Caco-2 (cell line): ENCODE results near the gene MAP3K21. TPM values are rescaled to one million over a fixed set of nuclear protein-coding genes. Genes with fewer than 3 reads are reported as not detected.

Experiments used
- BruUV-seq: library from RNA; stranded (reverse); fragments of 400-500 nt; replicated peaks from 2 replicates; lab custom pipeline; 2021; lab: Mats Ljungman, UMichigan
- CTCF ChIA-PET: fragments of 300-600 bp; sonication (Branson Sonifier 250); formaldehyde crosslinking; loops from one replicate; lab custom pipeline; 2022; ENCODE audit warnings: antibody characterized with exemption; lab: Charles Lee
- POLR2A ChIA-PET: fragments of 300-600 bp; sonication (Branson Sonifier 250); formaldehyde crosslinking; loops from one replicate; lab custom pipeline; 2022; ENCODE audit warnings: antibody characterized with exemption; lab: Charles Lee
- DNase-seq, 2 experiments: peaks; one replicate each; pipeline versions ENCODE4 v3.0.0 to v3.0.0-alpha.2; 2020 to 2022
- H3K27me3 ChIP-seq: replicated peaks from 2 replicates; pipeline ENCODE4 v1.6.0; 2011; ENCODE audit warnings: low read length; ENCODE audit not compliant: control insufficient read depth, insufficient read depth
- H3K36me3 ChIP-seq: 2 replicates; pipeline ENCODE4 v1.5.1; 2011; ENCODE audit warnings: low read length; ENCODE audit not compliant: control insufficient read depth, insufficient read depth
- H3K4me1 ChIP-seq: fragments of 250-450 bp; sonication (Bioruptor Pico); 2 replicates; pipeline ENCODE4 v1.5.1; 2020; ENCODE audit warnings: mild to moderate bottlenecking
- H3K4me3 ChIP-seq: 2 replicates; pipeline ENCODE4 v1.5.1; 2011; ENCODE audit warnings: low read depth, mild to moderate bottlenecking, control low read depth, low read length
- H3K9me3 ChIP-seq: fragments of 250-450 bp; sonication (Bioruptor Pico); 2 replicates; pipeline ENCODE4 v1.5.1; 2020; ENCODE audit warnings: mild to moderate bottlenecking, moderate library complexity
- H3K27ac Mint-ChIP-seq: one replicate; pipeline ENCODE4 v1.8.0; 2022; ENCODE audit warnings: mixed read lengths; ENCODE audit not compliant: unreplicated experiment
- H3K27me3 Mint-ChIP-seq: one replicate; pipeline ENCODE4 v1.8.0; 2022; ENCODE audit warnings: mixed read lengths; ENCODE audit not compliant: insufficient read depth, unreplicated experiment
- H3K36me3 Mint-ChIP-seq: one replicate; pipeline ENCODE4 v1.8.0; 2022; ENCODE audit warnings: mild to moderate bottlenecking, mixed read lengths; ENCODE audit not compliant: insufficient read depth, unreplicated experiment
- H3K4me1 Mint-ChIP-seq: one replicate; pipeline ENCODE4 v1.8.0; 2022; ENCODE audit warnings: low read depth, mixed read lengths; ENCODE audit not compliant: unreplicated experiment
- H3K4me3 Mint-ChIP-seq: one replicate; pipeline ENCODE4 v1.8.0; 2022; ENCODE audit warnings: mild to moderate bottlenecking, moderate library complexity, mixed read lengths; ENCODE audit not compliant: unreplicated experiment
- H3K9me3 Mint-ChIP-seq: one replicate; pipeline ENCODE4 v1.8.0; 2022; ENCODE audit warnings: mixed read lengths; ENCODE audit not compliant: unreplicated experiment
- CTCF ChIP-seq, 2 experiments: fragments of 200-600 bp in 1 of 2; IDR thresholded peaks; 1 replicate in 1 of 2; 2 replicates in 1 of 2; pipeline versions ENCODE4 v1.5.1 to v1.8.0; 2011 to 2022; ENCODE audit warnings: antibody characterized with exemption in 1 of 2, control low read depth in 1 of 2, inconsistent platforms in 1 of 2, low read depth in 1 of 2, low read length in 1 of 2, mild to moderate bottlenecking in 1 of 2, moderate library complexity in 1 of 2; ENCODE audit not compliant: insufficient read depth in 1 of 2, severe bottlenecking in 1 of 2, unreplicated experiment in 1 of 2
- intact Hi-C: fragments of 100-400 bp; cut with micrococcal nuclease; formaldehyde crosslinking; loops from one replicate; pipeline ENCODE4 v1.10.0; 2022; ENCODE audit not compliant: unreplicated experiment
- total RNA-seq: library from RNA; stranded (reverse); gene quantifications from 2 replicates; pipeline ENCODE4 v1.2.3, GENCODE V29; 2022

The MAP3K21 gene
- total RNA-seq, 1 experiment from 2014 or later, result 10.4 TPM

- Mint-ChIP-seq H3K27ac (no peak overlapping the region), H3K4me3 (no peak overlapping the region), H3K27me3 (peaks cover 3% of the 10 kb centered on the region), H3K36me3 (no peaks in the 10 kb centered on the region), H3K4me1 (peaks cover 6% of the 10 kb centered on the region), H3K9me3 (no peaks in the 10 kb centered on the region)
- DNase-seq, result no peak
- BruUV-seq, result no TSS peak
- H3K9me3 ChIP-seq, result no peaks in the 10 kb centered on the region
- intact Hi-C loops, result no loop called here
- H3K27me3 ChIP-seq, result no peaks in the 10 kb centered on the region
- POLR2A ChIA-PET, result no interaction called here
- CTCF ChIA-PET, result no interaction called here
- no peaks in the 10 kb centered on the region for H3K4me1 ChIP-seq
- H3K4me3 ChIP-seq, result no peak overlapping the region
- no peak for TF ChIP-seq CTCF (IDR thresholded peaks at IDR 0.05; ENCODE audit: insufficient read depth in 1 of 2, low read depth in 1 of 2, low read length in 1 of 2, severe bottlenecking in 1 of 2, unreplicated experiment in 1 of 2)
- no peaks in the 10 kb centered on the region for H3K36me3 ChIP-seq
Observed at GRCh38 chr1:233340031-233340555, 12.6 kb downstream of the MAP3K21 start.

GRCh38 chr1:233340966-233341516 lies 13.5 kb downstream of the MAP3K21 start:
- H3K4me1 Mint-ChIP-seq, result peaks cover 6% of the 10 kb centered on the region
- BruUV-seq, result no TSS peak
- no peaks in the 10 kb centered on the region for H3K4me1 ChIP-seq
- no peak overlapping the region for H3K4me3 Mint-ChIP-seq
- POLR2A ChIA-PET, result no interaction called here
- H3K4me3 ChIP-seq, result no peak overlapping the region
- TF ChIP-seq CTCF (IDR thresholded peaks at IDR 0.05; ENCODE audit: insufficient read depth in 1 of 2, low read depth in 1 of 2, low read length in 1 of 2, severe bottlenecking in 1 of 2, unreplicated experiment in 1 of 2), result no peak
- no peaks in the 10 kb centered on the region for H3K36me3 Mint-ChIP-seq
- H3K27ac Mint-ChIP-seq, result no peak overlapping the region
- no peaks in the 10 kb centered on the region for H3K9me3 ChIP-seq
- H3K27me3 Mint-ChIP-seq, result peaks cover 3% of the 10 kb centered on the region
- no peaks in the 10 kb centered on the region for H3K36me3 ChIP-seq
- DNase-seq, result no peak
- CTCF ChIA-PET, result no interaction called here
- no peaks in the 10 kb centered on the region for H3K27me3 ChIP-seq
- intact Hi-C loops, result no loop called here
- H3K9me3 Mint-ChIP-seq, result no peaks in the 10 kb centered on the region

- CTCF ChIA-PET, result no interaction called here
- BruUV-seq, result no TSS peak
Observed at GRCh38 chr1:233342086-233342485, 14.6 kb downstream of the MAP3K21 start.

More at GRCh38 chr1:233342086-233342485, 14.6 kb downstream of the MAP3K21 start:
- H3K27me3 ChIP-seq, result no peaks in the 10 kb centered on the region
- no peak overlapping the region for H3K27ac Mint-ChIP-seq
- no peak for TF ChIP-seq CTCF (IDR thresholded peaks at IDR 0.05; ENCODE audit: insufficient read depth in 1 of 2, low read depth in 1 of 2, low read length in 1 of 2, severe bottlenecking in 1 of 2, unreplicated experiment in 1 of 2)
- peaks cover 3% of the 10 kb centered on the region for H3K27me3 Mint-ChIP-seq
- no peaks in the 10 kb centered on the region for H3K36me3 ChIP-seq
- peaks cover 6% of the 10 kb centered on the region for H3K4me1 Mint-ChIP-seq
- no peaks in the 10 kb centered on the region for H3K9me3 Mint-ChIP-seq
- intact Hi-C loops, result no loop called here
- H3K4me3 Mint-ChIP-seq, result no peak overlapping the region
- no peaks in the 10 kb centered on the region for H3K9me3 ChIP-seq
- POLR2A ChIA-PET, result no interaction called here
- H3K4me3 ChIP-seq, result no peak overlapping the region
- no peak for DNase-seq
- no peaks in the 10 kb centered on the region for H3K36me3 Mint-ChIP-seq
- H3K4me1 ChIP-seq, result no peaks in the 10 kb centered on the region
